SKM-1 treated with dmso at 0.1 percent for 144 hours (cell line): Measurements from ENCODE around the gene FAM184B.
A peak's percentile ranks its signal among the peaks of the same experiment; 100 is the strongest.

Experiments used
- DNase-seq: peaks from one replicate; lab custom pipeline; 2025; ENCODE audit not compliant: unreplicated experiment; lab: John Stamatoyannopoulos, UW

The FAM184B gene

GRCh38 chr4:17781300-17782287 lies at the start of gene FAM184B:
Gene FAM184B, minus strand, starts transcription at chr4:17781621. Its CDS starts 322 bp downstream, at chr4:17781299.
- DNase-seq: no peak

- DNase-seq: no peak
These were observed 42.6 kb upstream of the FAM184B start for GRCh38 chr4:17823871-17824669.

- DNase-seq: peak; percentile 46
These were observed 35.6 kb upstream of the FAM184B start for GRCh38 chr4:17817027-17817426.

DNA sequence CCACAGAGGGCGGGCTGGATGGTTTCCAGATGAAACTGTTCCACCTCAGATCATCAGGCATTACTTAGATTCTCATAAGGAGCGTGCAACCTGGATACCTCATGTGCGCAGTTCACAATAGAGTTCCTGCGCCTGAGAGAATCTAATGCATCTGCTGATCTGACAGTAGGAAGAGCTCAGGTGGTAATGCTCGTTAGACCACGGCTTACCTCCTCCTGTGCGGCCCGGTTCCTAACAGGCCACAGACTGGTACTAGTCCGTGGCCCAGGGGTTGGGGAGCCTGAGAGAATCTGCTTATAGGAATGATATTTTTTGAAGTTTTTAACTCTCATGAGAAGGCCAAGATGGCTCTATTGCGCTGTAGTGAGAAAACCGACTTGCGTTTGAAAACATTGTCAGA lies 34.7 kb upstream of the FAM184B start:
- no peak for DNase-seq

GRCh38 chr4:17814140-17814539 lies 32.7 kb upstream of the FAM184B start:
- no peak for DNase-seq

- DNase-seq: no peak
These were observed 31.4 kb upstream of the FAM184B start for GRCh38 chr4:17812801-17813200.

DNA sequence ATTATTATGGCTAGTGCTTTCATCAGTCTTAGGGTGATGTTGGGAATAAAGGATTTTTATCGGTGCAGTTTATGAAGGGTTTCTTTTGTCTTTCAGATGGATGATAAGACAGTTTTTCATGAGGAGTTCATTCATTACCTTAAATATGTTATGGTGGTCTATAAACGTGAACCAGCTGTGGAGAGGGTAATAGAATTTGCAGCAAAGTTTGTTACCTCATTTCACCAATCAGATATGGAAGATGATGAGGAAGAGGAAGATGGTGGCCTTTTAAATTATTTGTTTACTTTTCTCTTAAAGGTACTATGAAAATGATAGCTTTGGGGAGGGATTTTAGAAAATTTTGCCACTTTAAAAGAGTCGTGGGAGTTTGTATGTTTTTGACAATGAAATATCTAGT lies 30.7 kb upstream of the FAM184B start:
- no peak for DNase-seq

DNA sequence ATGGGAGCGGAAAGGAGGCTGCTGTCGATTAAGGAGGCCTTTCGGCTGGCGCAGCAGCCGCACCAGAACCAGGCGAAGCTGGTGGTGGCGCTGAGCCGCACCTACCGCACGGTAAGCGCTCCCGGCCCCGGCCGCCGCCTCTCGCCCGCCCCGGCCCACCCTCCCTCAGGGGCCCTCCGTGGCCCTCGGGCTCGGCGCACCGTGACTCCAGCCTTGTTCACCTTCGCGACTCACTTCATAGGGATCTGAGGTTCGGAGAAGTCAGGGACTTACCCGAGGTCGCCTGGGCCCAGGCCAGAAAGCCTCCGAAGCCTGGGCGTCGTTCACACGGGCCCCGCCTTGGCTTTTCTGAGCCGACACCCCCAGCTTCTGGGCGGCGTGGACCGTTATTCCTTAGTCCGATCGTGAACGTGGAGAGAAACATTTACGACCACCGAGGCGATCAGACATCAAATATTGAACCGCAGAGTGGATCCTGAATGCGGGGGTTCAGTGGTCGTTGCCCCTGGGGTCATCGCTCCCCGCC lies 29.7 kb upstream of the FAM184B start:
- no peak for DNase-seq

GRCh38 chr4:17810260-17811077 lies 29.0 kb upstream of the FAM184B start, which contains the start of the genes DCAF16 and NCAPG:
Gene DCAF16, minus strand, starts transcription at chr4:17810757. Its CDS starts 6,616 bp downstream, at chr4:17804141.
Gene NCAPG, plus strand, starts transcription at chr4:17810979. Its CDS starts 99 bp downstream, at chr4:17811078.
- peak; percentile 98 for DNase-seq

GRCh38 chr4:17809667-17810066 lies 28.2 kb upstream of the FAM184B start:
- DNase-seq: no peak

GRCh38 chr4:17807446-17807845 lies 26.0 kb upstream of the FAM184B start:
- DNase-seq: no peak

GRCh38 chr4:17805580-17806155 lies 24.2 kb upstream of the FAM184B start:
- DNase-seq: no peak

DNA sequence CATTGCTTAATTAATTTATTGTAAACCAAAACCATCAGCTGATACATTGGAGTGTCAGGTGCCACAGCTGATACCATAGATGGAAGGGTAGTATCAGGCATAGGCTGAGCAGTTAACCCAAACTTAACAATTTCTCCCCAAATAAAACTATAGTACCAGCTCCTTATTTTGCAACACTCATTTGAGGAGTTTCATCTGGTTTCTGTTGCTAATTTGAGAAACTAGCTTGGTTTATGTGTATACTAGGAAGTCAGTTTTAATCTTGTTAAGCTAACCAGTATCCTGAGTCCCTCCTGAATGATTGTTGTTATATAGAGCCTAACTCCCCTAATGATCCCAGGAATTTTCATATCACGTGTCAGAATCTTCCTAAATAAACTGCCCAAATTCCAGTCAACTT lies 16.4 kb upstream of the FAM184B start:
- no peak for DNase-seq

DNA sequence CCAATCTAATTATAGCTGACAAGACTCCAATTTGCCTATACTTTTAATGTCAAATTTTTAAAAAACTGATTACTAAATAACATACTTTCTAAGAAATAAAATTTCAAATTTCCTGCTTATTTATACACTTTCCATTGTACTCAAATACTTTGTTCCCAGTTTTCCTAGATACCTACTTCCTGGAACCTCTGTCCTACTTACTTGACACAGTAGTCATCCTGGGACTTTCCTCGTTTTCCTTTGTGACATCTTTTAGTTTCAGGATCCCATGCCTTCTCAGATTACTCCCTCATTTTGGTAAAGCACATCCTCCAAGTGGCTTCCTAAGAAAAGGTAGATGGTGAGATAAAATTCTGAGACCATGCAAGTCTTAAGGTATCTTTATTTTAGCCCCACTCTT lies 13.3 kb upstream of the FAM184B start:
- DNase-seq: no peak

DNA sequence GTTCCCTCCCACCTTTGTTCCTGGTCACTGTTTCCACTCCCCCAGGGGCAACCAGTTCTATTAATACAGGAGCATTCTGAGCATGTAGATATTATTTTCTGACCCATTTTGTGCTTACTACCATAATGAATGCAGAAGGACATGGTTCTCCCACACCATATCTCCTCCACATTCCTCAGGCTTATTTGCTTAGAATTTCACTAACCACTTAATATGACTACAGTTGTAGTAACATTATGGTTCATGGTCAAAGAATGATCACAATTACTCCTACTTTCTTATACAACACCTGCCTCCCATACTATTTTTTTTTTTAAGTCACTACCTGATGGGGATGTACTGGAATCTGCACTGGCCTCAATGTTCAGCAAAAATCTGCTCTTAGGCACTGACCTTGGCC lies 7.5 kb upstream of the FAM184B start:
- no peak for DNase-seq

GRCh38 chr4:17787315-17787714 lies 5.9 kb upstream of the FAM184B start:
- DNase-seq: no peak

DNA sequence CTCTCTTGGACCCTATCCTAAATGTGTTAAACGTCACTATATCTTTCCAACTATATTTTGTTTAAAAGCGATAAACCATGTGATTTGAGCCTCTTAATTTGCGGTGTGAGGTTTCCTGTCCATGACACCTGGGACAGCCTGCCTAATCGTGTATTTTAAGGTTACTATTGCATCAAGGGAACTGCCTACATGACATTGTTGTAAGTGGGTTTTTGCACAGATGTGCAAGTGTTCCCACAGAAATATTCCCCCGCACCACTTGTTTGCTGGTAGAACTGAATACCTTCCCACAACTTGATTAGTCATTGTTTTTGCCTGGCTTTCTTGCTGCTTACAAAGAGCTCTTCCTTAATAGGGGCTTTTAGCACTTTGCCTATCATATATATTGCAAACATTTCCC lies 5.1 kb upstream of the FAM184B start:
- DNase-seq: no peak

DNA sequence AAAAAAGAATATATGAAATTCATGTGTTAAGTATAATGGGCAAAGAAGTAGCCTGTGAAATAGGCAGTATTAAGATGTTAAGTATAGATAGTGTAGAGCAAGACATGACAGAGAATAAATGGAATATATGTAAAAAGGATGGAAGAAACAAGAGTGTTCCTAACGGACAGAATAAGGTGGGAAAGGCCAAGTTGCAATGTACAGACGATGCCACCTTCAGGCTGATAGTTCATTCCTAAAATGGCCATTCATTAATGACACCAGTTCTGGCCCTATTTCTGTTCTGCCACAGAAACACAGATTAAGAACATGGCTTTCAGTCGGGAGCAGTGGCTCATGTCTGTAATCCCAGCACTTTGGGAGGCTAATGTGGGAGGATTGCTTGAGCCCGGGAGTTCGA lies 4.4 kb upstream of the FAM184B start:
- no peak for DNase-seq

- no peak for DNase-seq
These were observed 721 bp downstream of the FAM184B start for GRCh38 chr4:17780501-17781299.
